Stimulated activated naive CD4-positive, alpha-beta T cell treated with Interleukin-2 at 50 U/mL for 16 hours (primary cell): Measurements from ENCODE around the gene FEM1B.

Experiments
- DNase-seq: peaks from one replicate; lab custom pipeline; 2025; lab: John Stamatoyannopoulos, UW

The FEM1B gene

DNA sequence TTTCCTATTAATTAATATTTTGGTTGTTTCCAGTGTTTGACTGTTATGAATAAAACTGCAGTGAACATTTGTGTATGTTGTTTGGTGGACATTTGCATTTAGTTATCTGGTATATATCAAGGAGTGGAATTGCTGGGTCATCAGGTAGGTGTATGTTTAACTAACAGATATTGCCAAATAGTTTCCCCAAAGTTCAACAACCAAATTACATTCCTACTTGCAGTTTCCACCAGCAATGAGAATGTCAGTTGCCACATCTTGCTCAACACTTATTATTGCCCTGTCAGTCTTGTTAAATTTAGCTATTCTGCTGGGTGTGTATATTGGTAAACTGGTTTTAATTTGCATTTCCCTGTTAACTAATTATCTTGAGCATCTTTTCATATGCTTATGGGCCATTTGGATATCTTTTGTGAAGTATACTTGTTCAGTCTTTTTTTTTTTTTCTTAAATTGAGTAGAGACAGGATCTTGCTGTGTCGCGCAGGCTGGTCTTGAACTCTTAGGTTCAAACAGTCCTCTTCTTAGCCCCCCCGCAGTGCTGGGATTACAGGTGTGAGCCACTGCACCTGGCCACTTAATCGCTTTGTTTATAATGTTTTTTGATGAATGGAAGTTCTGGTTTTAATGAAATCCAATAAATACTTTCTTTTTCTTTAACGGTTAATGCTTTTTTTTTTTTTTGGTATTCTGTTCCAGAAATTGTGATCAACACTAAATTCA lies 7.9 kb downstream of the FEM1B start:
- no peak for DNase-seq

DNA sequence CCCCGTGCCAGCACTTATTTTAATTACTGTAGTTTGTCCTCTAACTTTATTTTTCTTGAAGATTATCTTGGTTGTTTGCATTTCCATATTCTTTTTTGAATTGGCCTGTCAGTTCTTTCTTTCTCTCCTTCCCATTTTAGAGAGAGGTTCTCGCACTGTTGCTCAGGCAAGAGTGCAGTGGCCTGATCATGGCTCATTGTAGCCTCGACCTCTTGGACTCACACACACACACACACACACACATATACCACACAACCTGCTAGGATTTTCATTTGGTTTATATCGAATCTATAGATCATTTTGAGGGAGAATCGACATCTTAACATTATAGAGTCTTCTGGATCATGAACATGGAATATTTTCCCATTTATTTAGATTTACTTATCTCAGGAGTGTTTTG lies 8.7 kb downstream of the FEM1B start:
- no peak for DNase-seq

DNA sequence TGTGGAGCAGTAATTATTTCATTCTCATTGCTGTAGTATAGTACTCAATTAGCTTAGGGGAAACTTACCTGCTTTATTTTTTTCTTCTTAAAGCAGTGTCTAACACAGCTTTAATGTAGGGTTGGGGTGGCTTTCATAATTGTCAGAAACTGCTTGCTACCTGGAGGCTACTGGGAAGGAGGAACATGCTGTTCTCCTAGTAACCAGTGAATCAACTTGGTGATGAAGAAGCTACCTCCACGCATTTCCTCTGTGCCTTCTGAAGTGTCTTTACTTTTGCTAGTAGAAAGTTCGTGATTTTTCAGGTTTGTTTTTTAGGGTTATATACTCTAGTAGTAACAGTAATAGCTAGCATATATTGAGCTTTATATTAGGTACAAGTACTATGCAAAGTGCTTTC lies 11.5 kb downstream of the FEM1B start:
- DNase-seq: no peak

DNA sequence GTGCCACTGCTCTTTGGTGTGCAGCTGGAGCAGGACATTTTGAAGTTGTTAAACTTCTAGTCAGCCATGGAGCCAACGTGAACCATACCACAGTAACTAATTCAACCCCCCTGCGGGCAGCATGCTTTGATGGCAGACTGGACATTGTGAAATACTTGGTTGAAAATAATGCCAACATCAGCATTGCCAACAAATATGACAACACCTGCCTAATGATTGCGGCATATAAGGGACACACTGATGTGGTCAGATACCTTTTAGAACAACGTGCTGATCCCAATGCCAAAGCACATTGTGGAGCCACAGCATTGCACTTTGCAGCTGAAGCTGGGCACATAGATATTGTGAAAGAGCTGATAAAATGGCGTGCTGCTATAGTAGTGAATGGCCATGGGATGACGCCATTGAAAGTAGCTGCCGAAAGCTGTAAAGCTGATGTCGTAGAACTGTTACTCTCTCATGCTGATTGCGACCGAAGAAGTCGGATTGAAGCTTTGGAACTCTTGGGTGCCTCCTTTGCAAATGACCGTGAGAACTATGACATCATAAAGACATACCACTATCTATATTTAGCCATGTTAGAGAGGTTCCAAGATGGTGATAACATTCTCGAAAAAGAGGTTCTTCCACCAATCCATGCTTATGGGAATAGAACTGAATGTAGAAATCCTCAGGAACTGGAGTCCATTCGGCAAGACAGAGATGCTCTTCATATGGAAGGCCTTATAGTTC lies 12.2 kb downstream of the FEM1B start:
- no peak for DNase-seq

DNA sequence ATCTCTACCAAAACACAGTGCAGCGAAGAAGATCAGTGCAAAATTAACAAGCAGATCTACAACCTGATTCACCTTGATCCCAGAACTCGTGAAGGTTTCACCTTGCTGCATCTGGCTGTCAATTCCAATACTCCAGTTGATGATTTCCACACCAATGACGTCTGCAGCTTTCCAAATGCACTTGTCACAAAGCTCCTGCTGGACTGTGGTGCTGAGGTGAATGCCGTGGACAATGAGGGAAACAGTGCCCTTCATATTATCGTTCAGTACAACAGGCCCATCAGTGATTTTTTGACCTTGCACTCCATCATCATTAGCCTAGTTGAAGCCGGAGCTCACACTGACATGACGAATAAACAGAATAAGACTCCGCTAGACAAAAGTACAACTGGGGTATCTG lies 13.2 kb downstream of the FEM1B start:
- DNase-seq: no peak

DNA sequence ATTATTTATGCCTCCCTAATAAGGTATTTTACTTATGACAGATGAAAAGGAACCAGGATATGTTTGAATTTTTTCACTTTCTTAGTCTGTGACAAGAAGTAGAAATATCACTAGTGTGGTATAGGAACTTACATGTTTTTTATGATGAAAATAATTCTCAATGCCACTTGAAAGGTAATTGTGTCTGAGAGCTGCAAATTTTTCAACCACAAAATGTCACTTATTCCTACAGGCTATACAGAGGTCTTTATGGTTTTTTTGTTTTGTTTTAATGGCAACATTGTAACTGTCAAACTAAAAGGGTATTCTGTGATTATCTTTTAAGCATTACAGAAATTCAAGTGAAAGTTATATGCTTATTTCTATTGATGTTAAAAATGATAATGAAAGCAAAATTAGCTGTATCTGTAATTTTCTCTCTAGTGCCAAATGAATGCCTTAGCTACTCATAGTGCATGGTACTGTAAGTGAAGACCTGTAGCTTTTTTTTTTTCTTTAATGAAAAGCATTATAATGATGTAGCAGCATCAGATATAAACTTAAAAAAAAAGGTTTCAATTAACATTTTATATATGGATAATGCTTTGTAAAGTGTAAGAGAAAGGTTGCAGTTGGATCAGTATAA lies 14.7 kb downstream of the FEM1B start:
- DNase-seq: no peak

DNA sequence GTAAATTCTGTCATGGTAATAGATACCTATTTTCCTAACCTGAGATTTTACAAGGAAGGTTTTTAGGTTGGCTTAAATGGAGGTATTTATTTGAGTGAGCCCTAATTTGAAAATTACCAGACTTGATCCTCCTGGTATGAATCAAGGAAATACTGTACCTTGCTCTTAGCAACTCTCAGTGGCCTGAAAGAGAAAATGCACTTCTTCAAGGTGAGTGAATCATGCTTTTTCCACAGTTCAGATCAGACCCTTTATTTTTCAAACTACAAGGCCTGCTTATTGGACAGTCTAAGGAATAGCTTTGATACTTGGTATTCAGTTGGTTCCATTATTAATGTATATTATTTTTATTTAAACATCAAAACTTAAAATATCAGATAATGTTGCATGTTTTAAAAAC lies 15.4 kb downstream of the FEM1B start:
- DNase-seq: no peak

DNA sequence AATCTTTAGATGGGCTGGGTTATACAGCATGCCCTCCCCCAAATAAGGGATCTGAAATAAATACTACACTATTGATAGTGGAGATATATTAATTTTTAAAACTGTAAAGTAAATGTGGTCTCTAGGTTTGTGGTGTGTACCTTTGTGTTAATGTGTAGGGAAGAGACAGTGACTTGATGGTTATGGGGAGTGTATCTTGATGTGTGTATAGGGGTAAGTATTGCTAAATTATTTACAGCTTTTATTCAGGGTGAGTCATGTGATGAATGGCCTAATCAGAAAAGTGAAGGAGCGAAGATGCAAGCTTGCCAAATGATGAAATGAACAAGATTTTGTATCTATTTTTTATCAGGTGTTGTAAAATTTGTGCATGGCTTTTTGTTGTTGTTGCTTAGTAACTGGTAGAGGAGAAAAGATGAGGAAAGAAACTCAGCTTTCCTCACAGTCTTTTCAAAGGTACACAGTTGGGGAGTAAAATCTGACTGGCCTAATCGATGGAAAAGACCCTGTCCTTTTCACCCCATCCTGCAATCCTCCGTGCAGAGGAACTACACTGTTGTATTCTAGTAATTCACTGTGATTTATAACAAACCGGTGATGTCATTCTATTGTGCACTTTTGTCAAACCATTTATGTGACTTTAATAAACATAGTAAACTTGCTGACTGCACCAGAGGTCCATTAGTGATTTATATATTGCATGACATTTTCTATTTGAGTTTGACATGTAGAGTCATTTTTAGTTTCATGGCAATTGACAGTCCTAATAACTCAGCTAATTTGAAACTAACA lies 17.7 kb downstream of the FEM1B start:
- no peak for DNase-seq

DNA sequence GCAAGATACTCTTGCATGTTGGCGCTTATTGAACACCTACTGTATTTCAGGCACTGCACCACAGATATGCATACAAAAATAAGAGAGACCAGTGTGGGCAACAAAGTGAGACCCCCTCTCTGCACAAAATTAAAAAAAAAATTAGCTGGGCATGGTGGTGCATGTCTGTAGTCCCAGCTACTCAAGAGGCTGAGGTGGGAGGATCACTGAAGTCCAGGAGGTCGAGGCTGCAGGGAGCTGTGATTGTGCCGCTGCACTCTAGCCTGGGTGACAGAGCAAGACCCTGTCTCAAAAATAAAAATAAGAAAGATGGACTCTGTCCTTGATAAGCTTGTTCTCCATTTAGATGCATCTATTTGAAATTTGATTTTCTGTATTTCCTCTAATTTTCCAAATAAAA lies 20.8 kb downstream of the FEM1B start:
- DNase-seq: no peak

DNA sequence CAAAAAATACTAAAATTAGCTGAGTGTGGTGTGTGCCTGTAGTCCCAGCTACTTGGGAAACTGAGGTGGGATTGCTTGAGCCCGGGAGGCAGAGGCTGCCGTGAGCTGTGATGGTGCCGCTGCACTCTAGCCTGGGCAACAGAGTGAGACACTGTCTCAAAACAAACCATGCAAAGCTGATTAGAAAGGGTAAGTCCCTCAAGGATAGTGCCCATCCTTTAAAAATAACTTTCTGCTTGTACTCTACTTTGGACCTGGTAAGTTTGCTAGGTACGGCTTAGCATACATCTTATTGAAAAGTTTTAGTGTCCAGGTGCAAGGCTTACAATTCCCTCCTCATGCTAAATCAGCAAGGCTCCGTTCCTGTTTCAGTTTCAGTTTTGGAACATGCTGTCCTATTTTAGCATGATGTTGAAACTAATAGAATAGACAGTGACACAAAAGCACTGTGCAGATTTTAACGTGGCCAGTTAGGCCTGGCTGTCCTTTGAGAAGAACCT lies 21.4 kb downstream of the FEM1B start:
- no peak for DNase-seq

DNA sequence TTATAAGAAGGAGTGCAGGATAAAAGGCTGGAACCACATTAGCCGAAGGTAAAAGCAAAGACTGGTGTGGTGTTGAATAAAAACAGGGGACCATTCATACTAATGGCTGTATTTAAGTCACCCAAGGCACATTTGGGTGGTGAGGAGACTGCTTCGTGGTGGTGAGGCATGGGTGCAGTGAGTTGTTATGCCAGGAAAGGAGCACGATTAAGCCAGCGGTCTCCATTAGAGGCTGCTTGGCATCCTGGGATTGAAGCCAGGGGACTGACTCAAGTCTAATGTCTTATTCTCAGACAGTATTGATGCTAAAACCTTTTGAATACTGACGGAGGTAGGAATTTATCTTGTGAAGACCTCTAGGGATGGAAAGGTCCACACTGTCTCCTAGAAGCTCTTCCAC lies 21.9 kb downstream of the FEM1B start:
- no peak for DNase-seq

DNA sequence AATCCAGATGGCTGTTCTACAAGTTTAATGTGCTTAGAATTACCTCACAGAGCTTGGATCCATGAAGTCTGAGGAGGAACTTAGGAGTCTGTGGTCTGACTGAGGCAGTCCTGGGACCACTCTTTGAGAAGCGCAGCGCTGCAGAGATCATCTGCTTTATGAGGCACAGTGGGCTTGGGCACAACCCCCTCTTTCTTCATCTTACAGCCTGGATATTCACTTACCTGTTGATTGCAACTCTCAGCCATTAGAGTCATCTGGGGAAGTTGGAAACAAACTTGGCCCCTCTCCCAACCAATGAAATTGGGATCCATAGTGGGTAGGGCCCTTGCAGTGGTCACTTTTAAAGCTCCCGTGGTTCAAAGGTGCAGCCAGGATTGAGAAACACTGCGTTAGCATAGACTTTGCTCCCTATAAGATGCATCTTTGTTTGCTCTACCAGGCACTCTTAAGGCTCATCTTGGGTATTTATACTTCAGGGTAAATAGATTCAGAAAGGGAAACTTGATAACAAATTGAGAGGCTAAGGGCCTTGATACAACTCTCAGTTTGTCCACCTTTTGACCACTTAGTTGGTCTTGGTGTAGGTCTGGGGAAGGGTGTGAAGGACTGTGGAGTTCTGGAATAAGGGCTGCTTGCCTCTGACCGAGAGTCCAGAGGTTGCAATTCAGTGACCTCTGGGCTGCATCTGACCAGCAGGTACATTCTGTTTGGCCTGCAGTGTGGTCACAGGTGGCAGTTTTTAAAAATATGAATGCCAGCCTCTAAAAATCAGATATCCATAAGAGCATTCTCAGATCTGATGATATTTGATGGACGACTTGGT lies 22.8 kb downstream of the FEM1B start:
- DNase-seq: no peak

DNA sequence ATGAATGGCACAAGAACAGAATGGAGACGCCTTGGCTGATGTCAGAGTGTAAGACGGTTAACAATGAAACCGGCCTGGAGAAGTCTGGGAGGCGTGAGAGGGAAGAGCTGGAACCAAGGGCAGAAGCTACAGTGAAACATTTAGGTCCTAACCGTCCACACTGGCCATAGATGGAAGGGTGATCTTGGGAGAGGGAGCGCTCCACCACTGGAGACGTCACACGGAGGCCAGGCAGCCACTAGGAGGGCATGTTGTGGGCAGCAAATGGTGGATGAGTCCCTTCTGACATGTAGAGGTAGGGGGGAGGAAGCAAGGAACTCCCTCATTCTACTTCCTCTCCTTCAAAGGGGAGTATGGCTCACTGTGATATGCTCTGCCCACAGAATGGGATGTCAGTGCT lies 23.8 kb downstream of the FEM1B start:
- no peak for DNase-seq

DNA sequence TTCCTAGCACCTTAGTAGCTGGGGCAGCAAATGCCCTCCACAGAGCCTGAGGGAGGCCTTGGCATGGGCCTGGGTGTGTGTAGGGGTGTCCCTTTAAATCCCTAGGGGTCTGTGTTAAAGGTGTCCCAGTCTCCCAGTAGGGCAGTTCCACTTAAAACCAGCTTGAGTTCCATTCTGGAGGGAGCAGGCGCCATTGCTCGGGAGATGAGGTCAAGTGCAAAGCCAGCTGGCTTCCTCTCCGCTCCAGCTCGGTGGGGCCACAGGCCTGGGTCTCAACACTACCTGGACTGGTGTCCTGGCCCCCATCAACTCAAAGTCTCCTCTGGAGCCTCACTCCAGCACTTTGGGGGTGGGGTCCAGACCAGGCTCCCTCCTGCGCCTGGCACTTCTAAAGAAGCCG lies 25.2 kb downstream of the FEM1B start:
- DNase-seq: no peak

DNA sequence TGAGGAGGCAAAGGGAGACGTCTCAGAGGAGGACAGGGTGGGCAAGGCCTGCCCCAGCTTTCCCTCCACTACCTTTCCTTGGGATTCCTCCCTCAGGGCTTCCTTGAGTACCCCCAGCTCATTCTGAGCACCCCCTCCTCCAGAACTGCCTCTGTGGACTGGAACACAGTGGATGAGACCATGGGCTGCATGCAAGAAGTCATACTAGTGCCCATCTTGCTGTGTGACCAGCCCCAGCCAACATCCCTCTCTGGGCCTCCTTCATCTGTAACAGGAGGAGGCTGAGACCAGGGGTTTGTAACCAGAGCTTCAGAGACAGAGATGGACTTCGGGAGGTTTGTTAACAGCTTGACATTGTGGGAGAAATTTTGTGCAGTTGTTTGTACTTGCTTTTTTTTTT lies 25.6 kb downstream of the FEM1B start:
- DNase-seq: no peak

DNA sequence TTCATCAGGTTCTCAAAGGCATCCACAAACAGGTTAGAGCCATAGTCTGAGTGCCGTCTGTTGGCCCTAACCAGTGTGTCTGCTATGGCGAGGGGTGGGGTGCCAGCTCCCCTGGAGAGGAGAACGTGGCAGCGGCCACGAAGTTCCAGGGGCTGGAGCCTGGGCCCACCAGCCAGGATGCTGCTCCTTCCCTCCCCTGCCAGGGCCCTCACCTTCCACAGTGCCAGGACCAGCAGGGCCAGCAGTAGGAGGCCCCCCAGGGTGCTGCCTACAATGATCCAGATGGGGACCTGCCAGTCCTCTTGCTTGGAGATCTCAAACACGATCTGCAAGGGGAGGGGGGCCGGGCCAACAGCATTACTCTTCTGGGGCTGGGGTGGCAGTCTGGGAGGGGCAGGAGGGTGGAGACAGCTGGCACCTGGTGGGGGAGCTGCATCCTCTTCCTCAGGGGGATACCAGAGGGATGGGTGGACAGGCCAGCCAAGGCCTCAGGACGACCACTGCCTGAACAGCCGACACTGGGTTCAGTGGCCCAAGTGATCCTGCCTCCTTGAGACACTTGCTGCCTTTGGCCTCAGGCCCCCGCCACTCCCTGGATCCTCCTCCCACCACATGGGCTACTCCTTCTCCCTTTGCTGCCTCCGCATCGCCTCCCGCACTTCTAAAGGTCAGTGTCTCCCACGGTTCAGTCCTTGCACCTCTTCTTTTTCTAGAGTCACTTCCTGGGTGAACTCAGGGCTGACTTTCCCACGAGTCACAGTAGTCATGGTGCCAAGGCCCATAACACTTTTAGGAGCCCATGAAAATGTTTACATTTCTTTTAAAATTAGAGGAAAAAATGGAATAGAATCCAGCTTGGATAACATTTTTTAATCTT lies 26.3 kb downstream of the FEM1B start:
- DNase-seq: no peak

DNA sequence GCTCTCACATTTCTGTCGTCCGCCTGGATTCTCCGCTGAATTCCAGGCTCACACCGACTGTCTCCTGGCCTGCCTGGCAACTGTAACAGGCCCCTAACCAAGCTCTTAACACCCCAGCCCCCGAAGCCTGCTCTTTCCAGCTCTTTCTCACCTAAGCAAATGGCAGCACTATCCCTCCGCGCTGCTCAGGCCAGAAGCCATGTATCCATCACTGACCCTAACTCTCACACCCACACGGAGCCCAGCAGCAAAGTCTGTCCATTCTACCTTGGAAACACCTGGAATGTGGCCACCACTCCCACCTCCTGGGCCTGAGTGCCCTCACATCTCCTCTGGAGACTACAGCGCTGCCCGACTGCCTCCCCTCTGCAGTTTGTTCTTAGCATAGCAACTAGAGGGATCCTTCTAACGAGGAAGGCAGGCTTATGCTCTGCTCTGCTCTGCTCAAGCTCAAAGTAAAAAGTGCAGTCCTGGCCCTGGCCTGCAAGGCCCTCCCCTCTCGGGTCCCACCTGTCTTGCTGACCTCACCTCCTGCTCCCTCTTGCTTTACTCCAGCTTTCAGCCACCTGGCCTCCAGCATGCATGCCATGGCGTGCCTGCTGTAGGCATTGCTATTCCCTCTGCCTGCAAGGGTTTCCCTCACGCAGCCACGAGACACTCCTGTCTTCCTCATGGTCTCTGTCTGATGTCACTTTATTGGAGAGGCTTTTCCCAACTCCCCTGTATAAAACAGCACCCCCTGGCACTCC lies 27.2 kb downstream of the FEM1B start:
- DNase-seq: no peak

DNA sequence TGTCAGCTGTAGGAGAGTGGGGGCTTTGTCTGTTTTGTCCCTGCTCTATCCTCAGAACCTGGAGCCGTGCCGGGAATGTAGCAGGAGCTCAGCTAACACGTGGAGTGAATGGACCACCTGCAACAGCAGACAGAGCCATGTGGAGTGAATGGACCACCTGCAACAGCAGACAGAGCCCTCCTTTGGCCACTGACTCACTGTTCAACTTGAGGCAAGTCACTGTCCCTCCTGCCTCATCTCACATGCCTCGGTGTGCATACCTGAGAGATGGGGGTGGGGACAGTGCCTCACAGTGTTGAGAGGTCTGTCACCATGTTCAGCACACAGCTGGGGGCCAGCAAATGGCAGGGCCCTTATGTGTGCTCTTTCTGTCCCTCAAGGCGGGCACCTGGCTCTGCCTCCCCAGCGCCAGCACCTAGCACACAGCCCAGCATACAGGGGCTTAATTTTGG lies 27.9 kb downstream of the FEM1B start:
- DNase-seq: no peak

DNA sequence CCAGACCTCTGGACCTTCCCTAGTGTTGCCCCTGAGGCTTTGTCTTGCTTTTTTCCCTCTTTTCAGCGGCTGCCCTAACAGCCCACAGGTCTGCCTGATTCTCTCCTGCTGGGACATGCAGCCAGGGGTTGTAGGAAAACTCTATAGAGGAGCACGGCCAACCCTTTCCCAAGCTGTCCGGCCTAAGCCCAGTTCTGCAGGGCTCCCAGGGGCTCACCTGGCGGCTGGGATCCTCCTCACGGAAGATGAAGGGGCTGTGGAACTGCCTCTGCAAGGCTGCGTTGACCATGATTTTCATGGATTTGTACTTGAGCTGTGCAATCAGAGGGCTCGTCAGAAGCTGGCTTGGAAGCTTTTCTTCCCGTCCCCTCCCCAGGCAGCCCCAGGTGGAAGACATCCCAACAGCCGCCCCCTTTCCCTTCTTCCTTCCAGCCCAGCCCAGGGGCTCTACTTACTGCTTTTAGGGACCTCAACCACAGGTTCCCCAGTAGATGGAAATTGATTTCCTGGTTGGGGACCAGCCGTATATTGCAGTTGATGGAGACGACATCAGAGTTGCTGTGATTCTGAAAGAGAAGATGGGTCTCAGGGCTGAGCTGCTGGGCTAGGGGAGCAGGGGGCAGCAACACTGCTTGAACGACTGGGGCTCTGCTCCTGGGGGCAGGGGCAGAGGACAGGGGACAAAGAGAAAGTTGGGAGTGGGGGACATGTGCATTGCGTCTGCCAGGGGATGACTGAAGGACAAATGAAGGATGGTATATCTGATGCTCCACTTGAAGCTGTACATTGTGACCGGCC lies 29.8 kb downstream of the FEM1B start:
- no peak for DNase-seq
